Endodermal cell (in vitro differentiated cells): ENCODE data around the gene TMEM8B. TPM values are rescaled to one million over a fixed set of nuclear protein-coding genes. Genes with fewer than 3 reads are reported as not detected.

Experiments
- DNase-seq: peaks from one replicate; pipeline ENCODE4 v3.0.0-alpha.2; 2017
- H3K27ac ChIP-seq: 2 replicates; pipeline ENCODE4 v1.5.1; 2013; ENCODE audit warnings: mild to moderate bottlenecking, low read depth, low read length, moderate library complexity
- H3K27me3 ChIP-seq: 2 replicates; pipeline ENCODE4 v1.6.1; 2013; ENCODE audit warnings: mild to moderate bottlenecking, low read length, moderate library complexity; ENCODE audit not compliant: insufficient read depth, control insufficient read depth, poor library complexity, severe bottlenecking
- H3K36me3 ChIP-seq: 2 replicates; pipeline ENCODE4 v1.7.0; 2013; ENCODE audit warnings: mild to moderate bottlenecking, low read length, moderate library complexity; ENCODE audit not compliant: control insufficient read depth, insufficient read depth
- H3K4me1 ChIP-seq: one replicate; pipeline ENCODE4 v1.7.0; 2013; ENCODE audit warnings: low read length; ENCODE audit not compliant: control insufficient read depth, insufficient read depth
- H3K4me3 ChIP-seq: 2 replicates; pipeline ENCODE4 v1.5.1; 2013; ENCODE audit warnings: mild to moderate bottlenecking, low read length, moderate library complexity
- H3K9ac ChIP-seq: 2 replicates; pipeline ENCODE4 v1.6.1; 2013; ENCODE audit warnings: mild to moderate bottlenecking, low read length, moderate library complexity; ENCODE audit not compliant: poor library complexity, severe bottlenecking; ENCODE audit errors: extremely low read depth
- H3K9me3 ChIP-seq: 2 replicates; pipeline ENCODE4 v1.6.1; 2013; ENCODE audit warnings: mild to moderate bottlenecking, low read length, moderate library complexity; ENCODE audit not compliant: control insufficient read depth
- H3K27ac Mint-ChIP-seq: 2 replicates; pipeline ENCODE4 v1.8.0; 2020; ENCODE audit warnings: mixed read lengths
- H3K27me3 Mint-ChIP-seq: 2 replicates; pipeline ENCODE4 v1.8.0; 2021; ENCODE audit warnings: mild to moderate bottlenecking, mixed read lengths; ENCODE audit not compliant: insufficient read depth
- H3K36me3 Mint-ChIP-seq: 2 replicates; pipeline ENCODE4 v1.8.0; 2020; ENCODE audit warnings: low read depth, mixed read lengths
- H3K4me1 Mint-ChIP-seq: 2 replicates; pipeline ENCODE4 v1.8.0; 2020; ENCODE audit warnings: mixed read lengths
- H3K4me3 Mint-ChIP-seq: 2 replicates; pipeline ENCODE4 v1.8.0; 2020; ENCODE audit warnings: mild to moderate bottlenecking, moderate library complexity, mixed read lengths
- H3K9me3 Mint-ChIP-seq: 2 replicates; pipeline ENCODE4 v1.8.0; 2020; ENCODE audit warnings: mild to moderate bottlenecking, mixed read lengths
- CTCF ChIP-seq: fragments of 200-600 bp; sonication (generic); conservative IDR thresholded peaks from 2 replicates; pipeline ENCODE4 v1.5.0; 2021; ENCODE audit warnings: antibody characterized with exemption, mild to moderate bottlenecking
- WGBS, 2 experiments: methylation state at CpG; one replicate each; pipeline versions ENCODE4 v1.1.5 to v1.1.7; 2013; ENCODE audit warnings: missing lambda C conversion rate in 2 of 2, mixed read lengths in 1 of 2; ENCODE audit not compliant: insufficient coverage in 1 of 2, insufficient read length in 1 of 2; 5-methylcytosine and 5-hydroxymethylcytosine counted together
- long read RNA-seq, 4 experiments: library from polyadenylated mRNA in 2 of 4; library from RNA in 1 of 4; library from capped mRNA in 1 of 4; stranded (forward) in 3 of 4; unstranded in 1 of 4; transcript quantifications; one replicate each; pipeline ENCODE4 v2.0.0, GENCODE V29; 2020 to 2021; ENCODE audit warnings: inconsistent platforms in 1 of 4
- polyA plus RNA-seq, 2 experiments: library from polyadenylated mRNA; stranded (reverse); fragments of 50-300 nt; gene quantifications; one replicate each; pipeline ENCODE4 v1.2.3, GENCODE V29; 2013
- total RNA-seq, 2 donors: library from RNA; stranded (reverse); fragmentation: NEBNext Ultra II Directional in 1 of 2; extraction: Animal tissue kit (Norgen Biotek cat#: 25700) in 1 of 2; gene quantifications; 2 replicates in 1 of 2; 3 replicates in 1 of 2; pipeline ENCODE4 v1.2.1, GENCODE V29; 2021

TMEM8B gene
- 10 to 100 TPM; 12.8 to 18.3 TPM for total RNA-seq
- 29.5 TPM for polyA plus RNA-seq (2013, experiment 1 of 2)
- 26.0 TPM for polyA plus RNA-seq (2013, experiment 2 of 2)
- long read RNA-seq, experiment 1, partial matches to known transcripts = 2 of 5 reads
- long read RNA-seq, experiment 1, other reads (novel, unspliced or antisense) = 3 of 5 reads
- long read RNA-seq, experiment 2, full-length matches to known transcripts = 2 of 34 reads
- long read RNA-seq, experiment 2, partial matches to known transcripts = 16 of 34 reads
- long read RNA-seq, experiment 2, other reads (novel, unspliced or antisense) = 16 of 34 reads
- long read RNA-seq, experiment 3, partial matches to known transcripts = 5 of 9 reads
- long read RNA-seq, experiment 3, other reads (novel, unspliced or antisense) = 4 of 9 reads
- long read RNA-seq, experiment 4, partial matches to known transcripts = 2 of 5 reads
- long read RNA-seq, experiment 4, other reads (novel, unspliced or antisense) = 3 of 5 reads

GRCh38 chr9:35829084-35829763, at the start of gene TMEM8B:
TSS of gene TMEM8B (plus strand) at chr9:35829228. CDS start at chr9:35829448, 220 bp downstream.
- Mint-ChIP-seq H3K4me1 (peaks cover 13% of the 10 kb centered on the region), H3K27ac (peak within 1 kb of the TSS; percentile 90), H3K4me3 (peak within 1 kb of the TSS; percentile 75), H3K36me3 (no peaks in the 10 kb centered on the region), H3K9me3 (no peaks in the 10 kb centered on the region), H3K27me3 (peaks cover 8% of the 10 kb centered on the region)
- Histone ChIP-seq H3K27ac (peak within 1 kb of the TSS; percentile 88), H3K9ac (peak within 1 kb of the TSS; percentile 71), H3K36me3 (no peaks in the 10 kb centered on the region), H3K27me3 (no peaks in the 10 kb centered on the region), H3K9me3 (no peaks in the 10 kb centered on the region), H3K4me3 (peak within 1 kb of the TSS; percentile 83), H3K4me1 (no peaks in the 10 kb centered on the region)
- no peak for TF ChIP-seq CTCF
- WGBS, 2 experiments = 0% methylated on average over 9 to 53 of the region's 53 CpGs
- peak; percentile 98 for DNase-seq

GRCh38 chr9:35781066-35781465, 48.0 kb upstream of the TMEM8B start:
- Histone ChIP-seq H3K4me3 (no peak overlapping the region), H3K27me3 (no peaks in the 10 kb centered on the region), H3K9me3 (peaks cover 4% of the 10 kb centered on the region), H3K36me3 (no peaks in the 10 kb centered on the region), H3K4me1 (no peaks in the 10 kb centered on the region), H3K27ac (no peak overlapping the region), H3K9ac (no peak overlapping the region)
- Mint-ChIP-seq H3K4me3 (no peak overlapping the region), H3K4me1 (peaks cover 2% of the 10 kb centered on the region), H3K27me3 (no peaks in the 10 kb centered on the region), H3K36me3 (peaks cover 27% of the 10 kb centered on the region), H3K9me3 (peaks cover 4% of the 10 kb centered on the region), H3K27ac (no peak overlapping the region)
- DNase-seq = no peak
- no peak for TF ChIP-seq CTCF
- WGBS, 2 experiments = no CpG with 5 or more reads among the region's 2 CpGs

- no peaks in the 10 kb centered on the region for H3K4me1 Mint-ChIP-seq
- H3K36me3 Mint-ChIP-seq = peaks cover 39% of the 10 kb centered on the region
- H3K27ac Mint-ChIP-seq = no peak overlapping the region
- Histone ChIP-seq H3K4me3 (no peak overlapping the region), H3K27me3 (no peaks in the 10 kb centered on the region), H3K36me3 (no peaks in the 10 kb centered on the region), H3K9ac (no peak overlapping the region), H3K9me3 (peaks cover 4% of the 10 kb centered on the region), H3K27ac (no peak overlapping the region), H3K4me1 (no peaks in the 10 kb centered on the region)
- H3K9me3 Mint-ChIP-seq = peaks cover 4% of the 10 kb centered on the region
- DNase-seq = no peak
- TF ChIP-seq CTCF = no peak
- H3K27me3 Mint-ChIP-seq = no peaks in the 10 kb centered on the region
- H3K4me3 Mint-ChIP-seq = no peak overlapping the region
Measured at GRCh38 chr9:35783418-35783817, 45.6 kb upstream of the TMEM8B start.
